ENCODE measurements around the gene DCTN4. TPM values are rescaled to one million over a fixed set of nuclear protein-coding genes. Genes with fewer than 3 reads are reported as not detected.
A peak's percentile ranks its signal among the peaks of the same experiment; 100 is the strongest.
"Not testable (repeated sequence)": the region's sequence is repeated elsewhere in the genome, so short reads cannot be mapped to it uniquely, and the experiment has no call there.

Gene DCTN4
- polyA plus RNA-seq, 3 donors = 14.6 to 34.4 (median 16.3) TPM

GRCh38 chr5:150794927-150795326 is 36.1 kb upstream of the DCTN4 start:
- H3K27ac Mint-ChIP-seq = no peak overlapping the region
- WGBS (ENCODE audit: insufficient coverage) = 80% methylated on average over 1 of the region's 2 CpGs
- H3K4me1 Mint-ChIP-seq = peaks cover 23% of the 10 kb centered on the region
- H3K27ac ChIP-seq (ENCODE audit: low read depth in 1 of 2, low read length in 2 of 2) = no peak overlapping the region
- H3K9me3 ChIP-seq (replicated peaks in 1 of 2; ENCODE audit: control insufficient read depth in 1 of 2, insufficient read depth in 1 of 2, low read length in 2 of 2) = no peaks in the 10 kb centered on the region
- no peak for TF ChIP-seq CTCF (IDR thresholded peaks at IDR 0.05)
- peaks cover 23 to 40% of the 10 kb centered on the region in 2 donors for H3K36me3 ChIP-seq (replicated peaks in 1 of 2; ENCODE audit: control insufficient read depth in 1 of 2, insufficient read depth in 2 of 2, low read length in 2 of 2)
- H4K20me1 ChIP-seq (ENCODE audit: insufficient read depth, low read length) = peaks cover 31% of the 10 kb centered on the region
- H3K9ac ChIP-seq (ENCODE audit: insufficient read depth, low read length, poor library complexity, severe bottlenecking) = no peak overlapping the region
- no peak overlapping the region for H2AFZ ChIP-seq (ENCODE audit: insufficient read depth, low read depth, low read length, poor library complexity, severe bottlenecking)
- peaks cover 44 to 49% of the 10 kb centered on the region in 2 donors for H3K36me3 Mint-ChIP-seq
- H3K4me2 ChIP-seq (replicated peaks; ENCODE audit: extremely low read depth, low read length, poor library complexity, severe bottlenecking) = no peak overlapping the region
- intact Hi-C loops (cut with micrococcal nuclease) = no loop called here
- H3K4me3 ChIP-seq (replicated peaks in 1 of 3; ENCODE audit: low read depth in 2 of 3, low read length in 3 of 3) = no peak overlapping the region
- no peaks in the 10 kb centered on the region for H3K9me3 Mint-ChIP-seq
- peaks cover 64% of the 10 kb centered on the region for H3K79me2 ChIP-seq (ENCODE audit: insufficient read depth, low read length)
- H3K4me1 ChIP-seq (ENCODE audit: control insufficient read depth in 1 of 2, insufficient read depth in 2 of 2, low read length in 2 of 2) = peaks cover 8 to 10% of the 10 kb centered on the region in 2 donors
- no peak for DNase-seq
- H3K27me3 ChIP-seq (ENCODE audit: control insufficient read depth in 2 of 2, insufficient read depth in 2 of 2, low read length in 2 of 2) = no peaks in the 10 kb centered on the region
- H3K27me3 Mint-ChIP-seq (ENCODE audit: low read depth in 3 of 3) = no peaks in the 10 kb centered on the region
- H3K4me3 Mint-ChIP-seq = no peak overlapping the region

- peaks cover 23 to 25% of the 10 kb centered on the region in 2 donors for H3K4me1 ChIP-seq (ENCODE audit: control insufficient read depth in 1 of 2, insufficient read depth in 2 of 2, low read length in 2 of 2)
- peak in 1 of 3 donors; percentile 20 for DNase-seq
- H3K27ac ChIP-seq (ENCODE audit: low read depth in 1 of 2, low read length in 2 of 2); H3K4me2 ChIP-seq (replicated peaks; ENCODE audit: extremely low read depth, low read length, poor library complexity, severe bottlenecking); H3K9me3 ChIP-seq (replicated peaks in 1 of 2; ENCODE audit: control insufficient read depth in 1 of 2, insufficient read depth in 1 of 2, low read length in 2 of 2); H3K27me3 Mint-ChIP-seq (ENCODE audit: low read depth in 3 of 3); H3K9me3 Mint-ChIP-seq; H3K9ac ChIP-seq (ENCODE audit: insufficient read depth, low read length, poor library complexity, severe bottlenecking); H2AFZ ChIP-seq (ENCODE audit: insufficient read depth, low read depth, low read length, poor library complexity, severe bottlenecking); H3K27me3 ChIP-seq (ENCODE audit: control insufficient read depth in 2 of 2, insufficient read depth in 2 of 2, low read length in 2 of 2); H3K4me3 Mint-ChIP-seq; H3K4me3 ChIP-seq (replicated peaks in 1 of 3; ENCODE audit: low read depth in 2 of 3, low read length in 3 of 3); intact Hi-C loops (cut with micrococcal nuclease): not testable (repeated sequence)
- WGBS (ENCODE audit: insufficient coverage) = 100% methylated on average over 1 of the region's 2 CpGs
- H3K36me3 ChIP-seq (replicated peaks in 1 of 2; ENCODE audit: control insufficient read depth in 1 of 2, insufficient read depth in 2 of 2, low read length in 2 of 2) = peaks cover 23 to 37% of the 10 kb centered on the region in 2 donors
- Mint-ChIP-seq H3K27ac (peak overlapping the region in 4 of 7 donors; percentile 31 to 83 (median 60)), H3K4me1 (peaks cover 37% of the 10 kb centered on the region), H3K36me3 (peaks cover 44 to 45% of the 10 kb centered on the region in 2 donors)
- peaks cover 78% of the 10 kb centered on the region for H3K79me2 ChIP-seq (ENCODE audit: insufficient read depth, low read length)
- H4K20me1 ChIP-seq (ENCODE audit: insufficient read depth, low read length) = peaks cover 45% of the 10 kb centered on the region
These were observed 34.6 kb upstream of the DCTN4 start for GRCh38 chr5:150793423-150793888.

Data from CD14-positive monocyte (primary cell).